ENCODE results near the gene TECPR2.

DNA sequence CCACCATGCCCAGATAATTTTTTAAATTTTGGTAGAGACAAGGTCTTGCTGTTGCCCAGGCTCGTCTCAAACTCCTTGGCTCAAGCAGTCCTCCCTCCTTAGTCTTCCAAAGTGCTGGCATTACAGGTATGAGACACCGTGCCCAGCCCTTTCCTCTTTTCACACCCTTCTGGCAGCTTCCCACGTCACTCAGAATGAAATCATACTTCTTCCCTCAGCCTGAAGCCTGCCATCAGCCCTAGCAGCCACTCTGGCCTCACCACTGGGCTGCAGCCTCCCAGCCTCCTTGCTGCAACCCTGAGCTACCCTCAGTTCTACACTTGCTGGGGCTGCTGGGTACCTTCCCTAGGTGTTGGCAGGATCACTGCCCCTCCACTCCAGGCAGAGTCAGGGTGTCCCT is 128.6 kb downstream of the TECPR2 start:
- TF ChIP-seq, protein P1, sequence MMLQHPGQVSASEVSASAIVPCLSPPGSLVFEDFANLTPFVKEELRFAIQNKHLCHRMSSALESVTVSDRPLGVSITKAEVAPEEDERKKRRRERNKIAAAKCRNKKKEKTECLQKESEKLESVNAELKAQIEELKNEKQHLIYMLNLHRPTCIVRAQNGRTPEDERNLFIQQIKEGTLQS (IDR thresholded peaks at IDR 0.05; ENCODE audit: borderline replicate concordance, extremely low read depth, low read depth, low read length), result no peak
- TF ChIP-seq POLR2AphosphoS2 (IDR thresholded peaks at IDR 0.05; ENCODE audit: low read depth, low read length) (no peak), EGR1 (IDR thresholded peaks at IDR 0.05; ENCODE audit: borderline replicate concordance in 1 of 2, low read depth in 2 of 2, low read length in 2 of 2) (no peak), ZNF274 (IDR thresholded peaks at IDR 0.05; ENCODE audit: insufficient read depth, insufficient read length) (no peak), TCF3 (IDR thresholded peaks at IDR 0.05; ENCODE audit: borderline replicate concordance, insufficient read depth, low read depth, low read length) (no peak)
- TF ChIP-seq, protein P2, sequence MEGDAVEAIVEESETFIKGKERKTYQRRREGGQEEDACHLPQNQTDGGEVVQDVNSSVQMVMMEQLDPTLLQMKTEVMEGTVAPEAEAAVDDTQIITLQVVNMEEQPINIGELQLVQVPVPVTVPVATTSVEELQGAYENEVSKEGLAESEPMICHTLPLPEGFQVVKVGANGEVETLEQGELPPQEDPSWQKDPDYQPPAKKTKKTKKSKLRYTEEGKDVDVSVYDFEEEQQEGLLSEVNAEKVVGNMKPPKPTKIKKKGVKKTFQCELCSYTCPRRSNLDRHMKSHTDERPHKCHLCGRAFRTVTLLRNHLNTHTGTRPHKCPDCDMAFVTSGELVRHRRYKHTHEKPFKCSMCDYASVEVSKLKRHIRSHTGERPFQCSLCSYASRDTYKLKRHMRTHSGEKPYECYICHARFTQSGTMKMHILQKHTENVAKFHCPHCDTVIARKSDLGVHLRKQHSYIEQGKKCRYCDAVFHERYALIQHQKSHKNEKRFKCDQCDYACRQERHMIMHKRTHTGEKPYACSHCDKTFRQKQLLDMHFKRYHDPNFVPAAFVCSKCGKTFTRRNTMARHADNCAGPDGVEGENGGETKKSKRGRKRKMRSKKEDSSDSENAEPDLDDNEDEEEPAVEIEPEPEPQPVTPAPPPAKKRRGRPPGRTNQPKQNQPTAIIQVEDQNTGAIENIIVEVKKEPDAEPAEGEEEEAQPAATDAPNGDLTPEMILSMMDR (IDR thresholded peaks at IDR 0.05 in 2 of 3, conservative IDR thresholded peaks at IDR 0.05 in 1 of 3; ENCODE audit: control insufficient read depth in 2 of 3, extremely low read depth in 1 of 3, insufficient read depth in 1 of 3, low read depth in 3 of 3, low read length in 3 of 3), result no peak

Measured in GM12878 (cell line).